ENCODE data around the gene HCRTR1. TPM values are rescaled to one million over a fixed set of nuclear protein-coding genes. Genes with fewer than 3 reads are reported as not detected.

HCRTR1 gene
- not detected in 2 replicates for total RNA-seq

DNA sequence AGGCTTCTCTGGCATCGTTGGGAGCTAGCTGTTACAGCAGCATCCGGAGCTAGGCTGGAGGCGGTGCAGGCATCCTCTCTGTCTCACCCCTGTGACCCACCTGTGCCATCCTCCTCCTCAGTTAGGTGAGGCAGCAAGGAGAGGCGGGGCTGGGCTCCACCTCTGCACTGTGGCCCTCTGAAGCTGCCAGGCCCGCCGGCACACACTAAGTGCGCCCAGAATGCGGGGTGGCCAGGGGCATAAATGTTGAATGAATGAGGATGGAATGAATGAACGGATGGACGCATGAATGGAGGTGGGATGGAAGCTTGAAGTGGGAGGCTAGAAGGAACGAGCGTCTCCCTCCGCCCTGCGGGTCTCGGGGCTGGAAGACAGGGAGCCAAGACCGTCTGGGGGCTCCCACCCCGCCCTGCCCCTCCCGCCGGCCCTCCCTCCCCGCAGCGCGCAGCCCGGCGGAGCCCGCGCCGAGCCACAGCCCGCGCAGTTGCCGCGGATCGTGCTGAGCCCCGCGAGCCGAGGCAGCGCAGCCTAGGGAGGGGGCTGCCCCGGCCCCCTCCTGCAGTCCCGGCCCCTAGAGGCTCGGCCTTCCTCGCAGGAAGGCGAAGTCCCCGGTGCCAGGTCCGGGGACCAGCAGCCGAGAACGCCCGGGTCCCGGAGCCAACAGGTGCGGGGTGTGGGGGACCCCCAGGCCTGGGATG, at the start of gene HCRTR1:
Gene HCRTR1, plus strand, starts transcription at position 472 of the 698 bp plus-strand sequence. CDS start 1,504 bp downstream, outside the sequence.

GRCh38 chr1:31576201-31576669, 41.3 kb upstream of the HCRTR1 start, which contains the start of gene TINAGL1:
TSS of gene TINAGL1 (plus strand) at chr1:31576515. CDS start at chr1:31577149, 634 bp downstream.

GRCh38 chr1:31644560-31645273, 27.2 kb downstream of the HCRTR1 start, which contains the start of gene PEF1:
TSS of gene PEF1 (minus strand) at chr1:31644876. CDS start at chr1:31644864, 12 bp downstream.

Other genes with a start within 250 kb of the HCRTR1 start
- 7.5 and 40.1 TPM in 2 replicates for gene FABP3, start 244.6 kb upstream of the HCRTR1 start, total RNA-seq
- 4.0 and 13.4 TPM in 2 replicates for gene SERINC2, start 204.5 kb upstream of the HCRTR1 start, total RNA-seq
- gene TINAGL1, start 41.2 kb upstream of the HCRTR1 start, total RNA-seq, result 133 and 442 TPM in 2 replicates
- gene PEF1, start 27.2 kb downstream of the HCRTR1 start, total RNA-seq, result 76.6 and 100 TPM in 2 replicates
- gene COL16A1, start 86.3 kb downstream of the HCRTR1 start, total RNA-seq, result 90.8 and 97.8 TPM in 2 replicates
- 14.1 and 16.7 TPM in 2 replicates for gene ADGRB2, start 146.7 kb downstream of the HCRTR1 start, total RNA-seq
- gene SPOCD1, start 198.3 kb downstream of the HCRTR1 start, total RNA-seq, result 30.7 and 63.8 TPM in 2 replicates

All from smooth muscle cell of the pulmonary artery (primary cell).